Left lobe of liver (tissue), 2 donors: ENCODE results near the gene DDX20. TPM values are rescaled to one million over a fixed set of nuclear protein-coding genes. Genes with fewer than 3 reads are reported as not detected.

Source experiments
- ATAC-seq: fragments of 200-7000 bp; cut with Tn5 transposase; one replicate; pipeline ENCODE4 v1.9.1; 2020; ENCODE audit warnings: mild to moderate bottlenecking, moderate library complexity
- DNase-seq: peaks from one replicate; pipeline ENCODE4 v3.0.0-alpha.2; 2020; ENCODE audit warnings: low spot score
- total RNA-seq: library from RNA; stranded (reverse); gene quantifications from one replicate; pipeline ENCODE4 v1.2.1, GENCODE V29; 2021
- donor health status: DM: no; HTN: no; CAD: no; lungs with moderate emphysema.
- donor health status: DM: no; HTN: yes; CAD: no.

The DDX20 gene
- 3.2 TPM for total RNA-seq

- ATAC-seq = peak; percentile 98
- DNase-seq = peak; percentile 93
Measured at GRCh38 chr1:111755331-111756123, at the start of gene DDX20. TSS of gene DDX20 (plus strand) at chr1:111755901. CDS start at chr1:111755925, 24 bp downstream.

- ATAC-seq (no peak), DNase-seq (no peak)
Measured at GRCh38 chr1:111706921-111707320, 48.8 kb upstream of the DDX20 start.

GRCh38 chr1:111707906-111708305 lies 47.8 kb upstream of the DDX20 start:
- DNase-seq (no peak), ATAC-seq (no peak)

- no peak for DNase-seq
- no peak for ATAC-seq
Measured at GRCh38 chr1:111709986-111710385, 45.7 kb upstream of the DDX20 start.

GRCh38 chr1:111716333-111716732 lies 39.4 kb upstream of the DDX20 start:
- no peak for DNase-seq
- no peak for ATAC-seq

GRCh38 chr1:111717450-111717849 lies 38.3 kb upstream of the DDX20 start:
- ATAC-seq = no peak
- no peak for DNase-seq

- DNase-seq (peak; percentile 39), ATAC-seq (no peak)
Measured at GRCh38 chr1:111719135-111719534, 36.6 kb upstream of the DDX20 start.

GRCh38 chr1:111719674-111720132 lies 36.0 kb upstream of the DDX20 start:
- no peak for ATAC-seq
- peak; percentile 42 for DNase-seq

GRCh38 chr1:111720274-111720976 lies 35.3 kb upstream of the DDX20 start:
- no peak for ATAC-seq
- peak; percentile 40 for DNase-seq

- ATAC-seq = no peak
- peak; percentile 40 for DNase-seq
Measured at GRCh38 chr1:111720977-111721786, 34.5 kb upstream of the DDX20 start.

- ATAC-seq = no peak
- DNase-seq = peak; percentile 37
Measured at GRCh38 chr1:111723091-111723806, 32.5 kb upstream of the DDX20 start.

GRCh38 chr1:111723871-111724270 lies 31.8 kb upstream of the DDX20 start:
- ATAC-seq (no peak), DNase-seq (no peak)

GRCh38 chr1:111725192-111725591 lies 30.5 kb upstream of the DDX20 start:
- ATAC-seq = peak; percentile 59
- DNase-seq = peak; percentile 40

- DNase-seq (peak; percentile 31), ATAC-seq (no peak)
Measured at GRCh38 chr1:111727056-111727455, 28.6 kb upstream of the DDX20 start.

GRCh38 chr1:111729271-111729921 lies 26.3 kb upstream of the DDX20 start:
- no peak for ATAC-seq
- DNase-seq = no peak

- ATAC-seq = no peak
Measured at GRCh38 chr1:111729946-111730681, 25.6 kb upstream of the DDX20 start.

GRCh38 chr1:111730706-111731105 lies 25.0 kb upstream of the DDX20 start:
- DNase-seq (no peak), ATAC-seq (no peak)

More at GRCh38 chr1:111729946-111730681, 25.6 kb upstream of the DDX20 start:
- DNase-seq = no peak

- DNase-seq (no peak), ATAC-seq (no peak)
Measured at GRCh38 chr1:111731956-111732355, 23.7 kb upstream of the DDX20 start.

GRCh38 chr1:111732718-111733117 lies 23.0 kb upstream of the DDX20 start:
- ATAC-seq (no peak), DNase-seq (no peak)
